GM12892 (cell line): ENCODE measurements around the gene IMMT.

Experiments
- POLR2A ChIP-seq: IDR thresholded peaks from 2 replicates; pipeline ENCODE4 v1.6.1; 2011; ENCODE audit warnings: low read depth, low read length, control low read depth
- POLR2AphosphoS5 ChIP-seq: IDR thresholded peaks from 2 replicates; pipeline ENCODE4 v1.6.1; 2011; ENCODE audit warnings: low read depth, low read length, control low read depth
- TAF1 ChIP-seq: IDR thresholded peaks from 2 replicates; pipeline ENCODE4 v1.6.1; 2011; ENCODE audit warnings: low read depth, mild to moderate bottlenecking, control low read depth, low read length, borderline replicate concordance

- TF ChIP-seq POLR2A: no peak
- no peak for TF ChIP-seq TAF1
- no peak; the same call in 1 of the 2 replicates for TF ChIP-seq POLR2AphosphoS5
Measured at GRCh38 chr2:86143926-86144685, 51.2 kb downstream of the IMMT start.
